ENCODE data around the gene C16orf74. TPM values are rescaled to one million over a fixed set of nuclear protein-coding genes. Genes with fewer than 3 reads are reported as not detected.

C16orf74 gene
- total and polyA plus RNA-seq, 2 of the 13 experiments (the other 11 are each of a cell fraction or from before 2014, with no cell fraction given): 0.13 to 0.29 TPM

- TF ChIP-seq HNRNPH1 (optimal IDR thresholded peaks at IDR 0.05; ENCODE audit: low read depth, low read length) (no peak), SRF (IDR thresholded peaks at IDR 0.05; ENCODE audit: low read depth, low read length) (no peak), ZMYM3 (CRISPR knock-in tag; IDR thresholded peaks at IDR 0.05) (peak; percentile 95), MED1 (CRISPR knock-in tag; IDR thresholded peaks at IDR 0.05) (peak; percentile 37; the same call in 1 of the 2 replicates), ZNF3 (CRISPR knock-in tag; IDR thresholded peaks at IDR 0.05) (peak; percentile 78), PATZ1 (CRISPR knock-in tag; IDR thresholded peaks at IDR 0.05) (peak; percentile 62; the same call in 1 of the 2 replicates), PRDM15 (CRISPR knock-in tag; IDR thresholded peaks at IDR 0.05) (no peak), LCORL (IDR thresholded peaks at IDR 0.05) (no peak), LCORL (CRISPR knock-in tag; IDR thresholded peaks at IDR 0.05) (0 out of 2 replicates have a peak, but pooled peaks have one; percentile 56), FOXO4 (CRISPR knock-in tag; conservative IDR thresholded peaks at IDR 0.05) (0 out of 2 replicates have a peak, but pooled peaks have one; percentile 51), TFDP2 (CRISPR knock-in tag; IDR thresholded peaks at IDR 0.05) (0 out of 2 replicates have a peak, but pooled peaks have one; percentile 57), ZNF17 (CRISPR knock-in tag; IDR thresholded peaks at IDR 0.05) (0 out of 2 replicates have a peak, but pooled peaks have one; percentile 33), ATF4 (CRISPR knock-in tag; IDR thresholded peaks at IDR 0.05) (peak in 1 of 2 experiments; percentile 79; a peak in 2 of 4 replicates), SAP130 (CRISPR knock-in tag; IDR thresholded peaks at IDR 0.05; ENCODE audit: low read depth) (peak; percentile 55), PRDM10 (CRISPR knock-in tag; IDR thresholded peaks at IDR 0.05; ENCODE audit: low read depth) (peak; percentile 28; the same call in 1 of the 2 replicates)
These were observed 17.6 kb downstream of the C16orf74 start (continued) for GRCh38 chr16:85733155-85733838.
